SU-DHL-6 (cell line): Measurements from ENCODE around the gene NSMCE1.

ENCODE experiments used
- H2AFZ ChIP-seq: fragments of 200-600 bp; sonication (generic); 2 replicates; pipeline ENCODE4 v1.6.1; 2014; ENCODE audit warnings: low read depth, mild to moderate bottlenecking, moderate library complexity, mixed read lengths, antibody characterized with exemption, low read length; ENCODE audit not compliant: severe bottlenecking
- H3F3A ChIP-seq: fragments of 200-600 bp; shearing (Covaris generic); 2 replicates; pipeline ENCODE4 v1.6.0; 2016; ENCODE audit warnings: antibody characterized with exemption, mild to moderate bottlenecking; ENCODE audit not compliant: insufficient read depth
- H3K27ac ChIP-seq: fragments of 200-600 bp; sonication (generic); 2 replicates; pipeline ENCODE4 v1.5.1; 2016; ENCODE audit warnings: low read depth, mild to moderate bottlenecking, low read length, moderate library complexity, mixed read lengths
- H3K27me3 ChIP-seq: fragments of 200-600 bp; sonication (generic), shearing (Covaris generic); 2 replicates; pipeline ENCODE4 v1.6.0; 2014; ENCODE audit warnings: mild to moderate bottlenecking, low read length
- H3K36me3 ChIP-seq: fragments of 200-600 bp; sonication (generic); 2 replicates; pipeline ENCODE4 v1.6.1; 2014; ENCODE audit warnings: mild to moderate bottlenecking, low read length, mixed read lengths
- H3K4me2 ChIP-seq: fragments of 300-600, 200-600 bp; shearing (Covaris generic), sonication (generic); 2 replicates; pipeline ENCODE4 v1.6.0; 2014; ENCODE audit warnings: low read length, low read depth, mild to moderate bottlenecking; ENCODE audit not compliant: poor library complexity, severe bottlenecking
- H3K4me3 ChIP-seq: fragments of 200-600 bp; sonication (generic); 2 replicates; pipeline ENCODE4 v1.5.1; 2014; ENCODE audit warnings: antibody characterized with exemption, low read length, mild to moderate bottlenecking, mixed read lengths; ENCODE audit not compliant: insufficient read depth, poor library complexity, severe bottlenecking
- H3K79me2 ChIP-seq: fragments of 200-600 bp; sonication (generic); 2 replicates; pipeline ENCODE4 v1.6.1; 2014; ENCODE audit warnings: mild to moderate bottlenecking, low read length, moderate library complexity; ENCODE audit not compliant: insufficient read depth
- H3K9ac ChIP-seq: fragments of 200-600 bp; sonication (generic); 2 replicates; pipeline ENCODE4 v1.7.0; 2014; ENCODE audit warnings: mild to moderate bottlenecking, low read length
- H3K9me2 ChIP-seq: fragments of 200-600 bp; sonication (generic); replicated peaks from 2 replicates; pipeline ENCODE4 v1.6.1; 2014; ENCODE audit warnings: low read length; ENCODE audit not compliant: insufficient read depth
- H3K9me3 ChIP-seq: fragments of 200-600 bp; sonication (generic); 2 replicates; pipeline ENCODE4 v1.6.1; 2014; ENCODE audit warnings: low read length, mixed read lengths; ENCODE audit not compliant: insufficient read depth
- H4K20me1 ChIP-seq: fragments of 200-600 bp; sonication (generic); 2 replicates; pipeline ENCODE4 v1.6.1; 2014; ENCODE audit warnings: low read depth, mild to moderate bottlenecking, antibody characterized with exemption, low read length, moderate library complexity, mixed read lengths
- CTCF ChIP-seq: fragments of 200-600 bp; sonication (generic); IDR thresholded peaks from one replicate; pipeline ENCODE4 v1.5.1; 2017; ENCODE audit warnings: antibody characterized with exemption, mild to moderate bottlenecking, low read length, moderate library complexity; ENCODE audit not compliant: insufficient read depth, poor library complexity, severe bottlenecking
- EZH2phosphoT487 ChIP-seq: fragments of 200-600 bp; sonication (generic), shearing (Covaris generic); conservative IDR thresholded peaks from 2 replicates; pipeline ENCODE4 v1.6.1; 2018; ENCODE audit warnings: mild to moderate bottlenecking, antibody characterized with exemption, low read length, moderate library complexity, mixed read lengths

Gene NSMCE1

GRCh38 chr16:27224741-27225300, 43.8 kb downstream of the NSMCE1 start:
- Histone ChIP-seq H3K9me3 (no peaks in the 10 kb centered on the region), H2AFZ (no peak overlapping the region), H4K20me1 (no peaks in the 10 kb centered on the region), H3K4me3 (no peak overlapping the region), H3K27ac (no peak overlapping the region), H3K36me3 (no peaks in the 10 kb centered on the region), H3K27me3 (no peaks in the 10 kb centered on the region), H3K9ac (no peak overlapping the region), H3K79me2 (no peaks in the 10 kb centered on the region), H3F3A (no peaks in the 10 kb centered on the region), H3K4me2 (no peak overlapping the region), H3K9me2 (no peaks in the 10 kb centered on the region)
- TF ChIP-seq EZH2phosphoT487 = no peak
- no peak for TF ChIP-seq CTCF

GRCh38 chr16:27224271-27224737, 44.3 kb downstream of the NSMCE1 start:
- Histone ChIP-seq H3K27me3 (no peaks in the 10 kb centered on the region), H3K9me2 (no peaks in the 10 kb centered on the region), H2AFZ (no peak overlapping the region), H3K9me3 (no peaks in the 10 kb centered on the region), H3K79me2 (no peaks in the 10 kb centered on the region), H3K4me2 (no peak overlapping the region), H3K9ac (no peak overlapping the region), H4K20me1 (no peaks in the 10 kb centered on the region), H3K27ac (no peak overlapping the region), H3K4me3 (no peak overlapping the region), H3K36me3 (no peaks in the 10 kb centered on the region), H3F3A (no peaks in the 10 kb centered on the region)
- TF ChIP-seq EZH2phosphoT487 (no peak), CTCF (no peak)

GRCh38 chr16:27223701-27224100, 44.9 kb downstream of the NSMCE1 start:
- H3K79me2 ChIP-seq = no peaks in the 10 kb centered on the region
- H3K9me2 ChIP-seq = no peaks in the 10 kb centered on the region
- no peaks in the 10 kb centered on the region for H3F3A ChIP-seq
- H2AFZ ChIP-seq = no peak overlapping the region
- H4K20me1 ChIP-seq = no peaks in the 10 kb centered on the region
- no peaks in the 10 kb centered on the region for H3K9me3 ChIP-seq
- no peak overlapping the region for H3K9ac ChIP-seq
- no peaks in the 10 kb centered on the region for H3K36me3 ChIP-seq
- H3K4me3 ChIP-seq = no peak overlapping the region
- TF ChIP-seq EZH2phosphoT487 = no peak
- TF ChIP-seq CTCF = no peak
- H3K4me2 ChIP-seq = no peak overlapping the region
- H3K27me3 ChIP-seq = no peaks in the 10 kb centered on the region
- H3K27ac ChIP-seq = no peak overlapping the region
